ENCODE measurements around the gene OR51M1. TPM values are rescaled to one million over a fixed set of nuclear protein-coding genes. Genes with fewer than 3 reads are reported as not detected.

The OR51M1 gene
- total RNA-seq, 1 experiment from 2014 or later: not detected

DNA sequence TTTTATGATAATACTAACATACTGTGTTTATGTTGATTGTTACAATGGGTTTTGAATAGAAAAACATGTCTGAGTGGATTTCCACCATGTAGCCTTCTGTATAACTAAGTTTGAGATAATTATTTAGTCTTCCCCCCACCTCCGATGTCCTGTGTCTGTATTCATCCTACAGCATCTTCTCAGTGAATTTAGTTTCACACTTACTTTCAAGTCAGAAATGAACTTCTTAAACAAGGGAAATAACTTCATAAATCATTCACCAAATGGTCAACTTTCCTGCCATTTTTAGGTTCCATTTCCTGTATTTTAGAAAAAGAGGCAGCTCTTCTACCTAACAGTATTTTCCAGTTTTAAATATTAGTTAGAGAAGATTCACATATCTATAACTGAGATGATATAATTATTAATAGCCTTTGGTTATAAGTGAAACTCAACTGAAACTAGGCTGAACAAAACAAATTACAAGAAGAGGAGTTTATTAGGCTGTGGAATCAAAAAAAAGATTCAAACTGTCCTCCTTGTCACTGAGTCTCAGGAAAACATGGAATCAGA lies 43.8 kb upstream of the OR51M1 start:
- TF ChIP-seq ZBTB33 (IDR thresholded peaks at IDR 0.05; ENCODE audit: extremely low read depth, insufficient replicate concordance, low read length): no peak
- TF ChIP-seq ELF1 (IDR thresholded peaks at IDR 0.05; ENCODE audit: borderline replicate concordance, low read depth): no peak
- TF ChIP-seq YY1 (IDR thresholded peaks at IDR 0.05; ENCODE audit: extremely low read depth, insufficient replicate concordance, low read depth, low read length): no peak
- TF ChIP-seq, protein P1, sequence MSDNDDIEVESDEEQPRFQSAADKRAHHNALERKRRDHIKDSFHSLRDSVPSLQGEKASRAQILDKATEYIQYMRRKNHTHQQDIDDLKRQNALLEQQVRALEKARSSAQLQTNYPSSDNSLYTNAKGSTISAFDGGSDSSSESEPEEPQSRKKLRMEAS (IDR thresholded peaks at IDR 0.05): no peak
- TF ChIP-seq FOSL1 (IDR thresholded peaks at IDR 0.05; ENCODE audit: low read depth): no peak
- TF ChIP-seq ZFX (IDR thresholded peaks at IDR 0.05): no peak
- no peak for TF ChIP-seq CEBPB (IDR thresholded peaks at IDR 0.05; ENCODE audit: low read depth)
- no peak for TF ChIP-seq SP1 (IDR thresholded peaks at IDR 0.05; ENCODE audit: low read depth)
- TF ChIP-seq TCF7L2 (IDR thresholded peaks at IDR 0.05; ENCODE audit: borderline replicate concordance, extremely low read depth, insufficient read depth, insufficient read length): no peak
- TF ChIP-seq POLR2AphosphoS5 (IDR thresholded peaks at IDR 0.05; ENCODE audit: low read depth, low read length): no peak
- no peak for TF ChIP-seq POLR2A (IDR thresholded peaks at IDR 0.05; ENCODE audit: borderline replicate concordance, extremely low read depth, insufficient read depth, insufficient read length)
- no peaks in the 10 kb centered on the region for H3K27me3 ChIP-seq (ENCODE audit: insufficient read depth, low read length)
- peaks cover 14 to 51% of the 10 kb centered on the region in 2 experiments for H3K36me3 ChIP-seq (ENCODE audit: control insufficient read depth in 1 of 2, insufficient read depth in 2 of 2, low read length in 2 of 2)
- no peak overlapping the region for H2AFZ ChIP-seq (ENCODE audit: low read depth, low read length, poor library complexity, severe bottlenecking)
- no peak overlapping the region for H3K4me3 ChIP-seq (replicated peaks in 1 of 2; ENCODE audit: low read depth in 1 of 2, low read length in 2 of 2)
- ATAC-seq: no peak
- H4K20me1 ChIP-seq (ENCODE audit: insufficient read depth): peaks cover 15% of the 10 kb centered on the region; the same call in 1 of the 2 replicates
- BruUV-seq (replicated peaks): no TSS peak
- peaks cover 47% of the 10 kb centered on the region for H3K79me2 ChIP-seq (ENCODE audit: insufficient read depth, low read length)
- H3K4me1 ChIP-seq (ENCODE audit: control insufficient read depth in 1 of 2, insufficient read depth in 2 of 2, low read length in 2 of 2): 0 out of 4 replicates have a peak, but pooled peaks cover 0 to 3% of the 10 kb centered on the region in 2 experiments
- H3K4me2 ChIP-seq (ENCODE audit: low read length): no peak overlapping the region
- H3K9me3 ChIP-seq (ENCODE audit: control insufficient read depth in 1 of 2, insufficient read depth in 1 of 2, low read depth in 1 of 2, low read length in 2 of 2): no peaks in the 10 kb centered on the region
- H3K27ac ChIP-seq (ENCODE audit: low read depth, low read length): no peak overlapping the region
- intact Hi-C loops (cut with micrococcal nuclease): no loop called here
- ChIA-PET RAD21 (ENCODE audit: low non-redundant PET in 1 of 2, low total read pairs in 2 of 2, uncharacterized antibody in 2 of 2, unreplicated experiment in 2 of 2) (no interaction called here), POLR2A (no interaction called here), CTCF (no interaction called here)
- H3K9me2 ChIP-seq (ENCODE audit: insufficient read depth): no peaks in the 10 kb centered on the region
- no peak for DNase-seq (ENCODE audit: low read depth, low spot score)
- H3K9ac ChIP-seq (ENCODE audit: low read length): no peak overlapping the region

All from HCT116 (cell line).